NCI-H774 (cell line): Measurements from ENCODE around the gene TMEM101.
"Not testable (repeated sequence)": the region's sequence is repeated elsewhere in the genome, so short reads cannot be mapped to it uniquely, and the experiment has no call there.

ENCODE experiments used
- DNase-seq: peaks from one replicate; lab custom pipeline; 2025; lab: John Stamatoyannopoulos, UW

The TMEM101 gene

GRCh38 chr17:44023545-44024270 lies 8.9 kb upstream of the TMEM101 start:
- no peak for DNase-seq

DNA sequence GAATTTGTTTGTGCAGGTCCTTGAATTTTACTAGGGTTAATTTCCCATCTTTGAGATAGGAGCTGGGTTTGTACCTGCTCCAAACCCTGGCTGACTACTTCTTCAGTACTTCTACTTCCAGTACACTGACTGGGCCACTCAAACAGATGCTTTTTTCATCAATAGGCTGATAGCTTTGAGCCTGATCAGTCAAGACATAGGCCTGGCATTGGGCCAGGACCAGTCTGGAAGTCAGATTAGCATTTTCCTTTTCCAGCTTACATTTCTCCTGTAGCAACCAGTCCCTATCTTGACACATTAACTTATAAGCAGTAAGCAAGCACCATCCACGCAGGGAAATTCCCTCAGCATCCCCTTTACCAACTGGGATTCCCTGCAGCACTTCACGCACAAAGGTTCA lies 7.5 kb upstream of the TMEM101 start:
- DNase-seq = no peak

- DNase-seq = not testable (repeated sequence)
These were observed 6.5 kb upstream of the TMEM101 start for GRCh38 chr17:44021227-44021626.

GRCh38 chr17:44014133-44014436 lies 678 bp downstream of the TMEM101 start:
- DNase-seq = no peak

- no peak for DNase-seq
These were observed 1.9 kb downstream of the TMEM101 start for GRCh38 chr17:44012874-44013273.

GRCh38 chr17:44012391-44012790 lies 2.4 kb downstream of the TMEM101 start:
- no peak for DNase-seq

- DNase-seq = no peak
These were observed 2.9 kb downstream of the TMEM101 start for GRCh38 chr17:44011876-44012275.

DNA sequence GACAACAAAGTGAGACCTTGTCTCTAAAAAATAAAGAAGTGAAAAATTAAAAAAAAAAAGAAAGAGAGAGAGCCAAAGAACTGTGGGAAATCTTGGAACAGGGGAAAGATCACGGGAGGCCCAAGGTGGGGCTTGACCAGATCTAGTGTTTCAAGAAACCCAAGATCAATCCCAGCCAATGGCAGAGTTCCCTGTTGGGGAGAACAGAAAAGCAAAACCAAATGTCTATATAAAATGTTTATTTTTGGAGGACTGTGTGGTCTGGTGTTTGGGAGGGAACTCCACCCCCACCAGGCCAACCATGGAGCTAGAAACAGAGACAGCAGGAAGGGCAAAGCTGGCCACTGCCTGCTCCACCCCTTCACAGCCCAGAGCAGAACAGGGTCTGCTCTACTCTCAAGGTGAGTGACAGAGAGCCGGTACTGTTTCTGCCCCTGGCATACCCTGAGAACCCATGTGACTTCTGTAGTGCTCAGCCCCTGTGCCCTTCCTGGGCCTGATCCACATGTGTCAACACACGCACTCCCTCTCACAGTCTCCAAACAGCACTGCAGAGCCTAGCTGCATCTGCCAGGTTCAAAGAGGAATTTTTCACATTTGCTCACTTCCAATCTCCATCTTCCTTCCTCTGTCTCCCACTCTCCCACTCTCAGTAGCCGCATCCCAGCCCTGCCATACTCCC lies 3.7 kb downstream of the TMEM101 start:
- DNase-seq = no peak

DNA sequence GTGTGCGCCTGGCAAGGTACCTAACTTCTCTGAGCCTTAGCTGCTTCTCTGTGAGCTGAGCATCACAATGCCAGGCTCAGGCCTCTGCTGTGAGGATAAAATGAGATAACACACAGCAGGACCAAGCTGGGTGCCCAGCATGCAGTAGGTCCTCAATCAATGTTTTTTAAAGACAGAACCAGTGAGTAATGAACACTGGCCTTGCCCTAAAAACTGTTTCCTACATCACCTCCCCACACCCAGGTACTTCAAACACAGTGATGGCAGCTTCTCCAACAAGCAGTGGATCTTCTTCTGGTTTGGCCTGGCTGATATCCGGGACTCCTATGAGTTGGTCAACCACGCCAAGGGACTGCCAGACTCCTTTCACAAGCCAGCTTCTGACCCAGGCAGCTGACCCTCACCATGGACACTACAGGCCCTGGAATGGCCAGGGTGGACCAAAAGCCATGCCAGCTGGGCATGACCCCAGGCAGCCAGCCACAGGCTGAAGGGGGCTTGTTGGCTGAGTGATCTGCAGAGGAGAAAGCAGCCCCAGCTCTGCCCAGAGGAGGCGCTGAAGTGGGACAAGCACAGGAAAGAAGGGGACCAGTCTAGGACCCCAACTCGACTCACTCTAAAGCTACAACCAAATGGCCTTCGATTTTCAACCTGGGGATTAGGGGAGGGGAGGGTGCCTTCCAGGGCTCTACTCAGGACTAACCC lies 6.4 kb downstream of the TMEM101 start:
- no peak for DNase-seq

DNA sequence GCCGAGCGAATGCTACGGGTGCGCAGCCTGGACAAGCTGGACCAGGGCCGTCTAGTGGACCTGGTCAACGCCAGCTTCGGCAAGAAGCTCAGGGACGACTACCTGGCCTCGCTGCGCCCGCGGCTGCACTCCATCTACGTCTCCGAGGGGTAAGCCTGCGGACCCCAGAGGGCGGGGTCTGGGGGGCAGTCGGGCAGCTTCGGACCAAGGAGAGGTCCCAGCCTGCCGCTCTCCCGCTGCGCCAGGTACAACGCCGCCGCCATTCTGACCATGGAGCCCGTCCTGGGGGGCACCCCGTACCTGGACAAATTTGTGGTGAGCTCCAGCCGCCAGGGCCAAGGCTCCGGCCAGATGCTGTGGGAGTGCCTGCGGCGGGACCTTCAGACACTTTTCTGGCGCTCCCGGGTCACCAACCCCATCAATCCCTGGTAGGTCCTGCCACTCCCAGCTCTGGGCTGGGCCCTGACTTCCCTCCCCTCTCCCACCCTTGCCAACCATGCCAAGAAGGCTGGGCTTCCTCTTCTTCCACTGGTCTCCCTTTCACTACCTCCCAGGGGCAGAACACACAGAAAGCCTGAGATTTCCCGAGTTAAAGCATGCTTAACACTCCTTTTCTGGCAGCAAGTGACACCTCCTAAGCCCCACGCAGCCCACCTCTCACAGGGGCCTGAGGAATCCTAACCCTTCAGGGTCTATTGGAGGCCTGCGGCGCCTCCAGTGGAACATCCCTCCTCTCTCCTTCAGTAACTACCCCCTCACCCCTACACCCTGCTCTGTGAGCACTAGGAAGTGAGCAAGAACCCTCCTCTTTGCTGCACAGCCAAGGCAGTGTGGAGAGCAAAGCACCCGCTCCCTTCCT lies 7.2 kb downstream of the TMEM101 start:
- no peak for DNase-seq

- peak; percentile 91 for DNase-seq
These were observed 8.0 kb downstream of the TMEM101 start for GRCh38 chr17:44006598-44007345.

- DNase-seq = no peak
These were observed 8.5 kb downstream of the TMEM101 start for GRCh38 chr17:44006272-44006597.

DNA sequence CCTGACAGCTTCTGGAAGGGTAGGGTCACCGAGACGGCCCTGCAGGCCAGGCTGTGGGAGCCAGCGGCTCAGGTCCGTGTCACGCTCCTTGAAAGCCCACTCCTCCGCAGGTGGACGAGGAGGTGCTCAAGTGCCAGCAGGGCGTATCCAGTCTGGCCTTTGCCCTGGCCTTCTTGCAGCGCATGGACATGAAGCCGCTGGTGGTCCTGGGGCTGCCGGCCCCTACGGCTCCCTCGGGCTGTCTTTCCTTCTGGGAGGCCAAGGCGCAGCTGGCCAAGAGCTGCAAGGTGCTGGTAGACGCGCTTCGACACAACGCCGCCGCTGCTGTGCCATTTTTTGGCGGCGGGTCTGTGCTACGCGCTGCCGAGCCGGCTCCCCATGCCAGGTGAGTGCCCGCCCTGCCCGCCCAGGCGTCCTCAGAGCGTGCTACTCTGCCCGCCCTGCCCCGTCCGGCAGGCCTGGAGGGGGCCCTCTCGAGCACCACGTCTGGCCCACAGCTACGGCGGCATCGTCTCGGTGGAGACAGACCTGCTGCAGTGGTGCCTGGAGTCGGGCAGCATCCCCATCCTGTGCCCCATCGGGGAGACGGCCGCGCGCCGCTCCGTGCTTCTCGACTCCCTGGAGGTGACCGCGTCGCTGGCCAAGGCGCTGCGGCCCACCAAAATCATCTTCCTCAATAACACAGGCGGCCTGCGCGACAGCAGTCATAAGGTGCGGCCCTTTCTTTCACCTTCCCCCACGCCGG lies 9.1 kb downstream of the TMEM101 start:
- no peak for DNase-seq

GRCh38 chr17:44004761-44005526 lies 9.8 kb downstream of the TMEM101 start:
- no peak for DNase-seq

GRCh38 chr17:44004077-44004760 lies 10.5 kb downstream of the TMEM101 start, which contains the start of gene NAGS:
TSS of gene NAGS (plus strand) at chr17:44004622. CDS start at chr17:44004664, 42 bp downstream.
- no peak for DNase-seq

- DNase-seq = no peak
These were observed 12.5 kb downstream of the TMEM101 start for GRCh38 chr17:44002141-44002848.

DNA sequence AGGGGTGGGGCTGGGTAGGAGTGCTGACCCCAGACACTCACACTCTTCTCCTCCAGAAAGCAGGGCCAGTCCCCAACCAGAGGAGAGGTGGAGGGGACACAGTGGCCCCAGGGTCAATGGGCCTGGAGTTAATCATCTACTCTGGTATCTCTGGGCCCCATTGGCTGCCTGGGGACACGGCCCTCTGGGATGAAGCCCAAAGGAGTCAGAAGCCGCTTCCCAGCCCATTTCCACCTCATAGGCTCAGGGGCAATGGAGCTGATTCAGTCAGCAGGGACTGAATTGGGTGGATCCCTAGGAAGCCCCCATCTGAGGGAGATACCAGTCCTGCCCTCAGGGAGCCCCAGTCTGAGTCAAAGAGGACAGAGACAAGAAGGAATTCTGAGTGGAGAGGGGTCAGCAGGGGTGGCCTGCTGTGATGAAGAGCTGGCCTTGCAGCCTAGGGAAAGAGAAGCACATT lies 13.3 kb downstream of the TMEM101 start:
- DNase-seq = no peak

DNA sequence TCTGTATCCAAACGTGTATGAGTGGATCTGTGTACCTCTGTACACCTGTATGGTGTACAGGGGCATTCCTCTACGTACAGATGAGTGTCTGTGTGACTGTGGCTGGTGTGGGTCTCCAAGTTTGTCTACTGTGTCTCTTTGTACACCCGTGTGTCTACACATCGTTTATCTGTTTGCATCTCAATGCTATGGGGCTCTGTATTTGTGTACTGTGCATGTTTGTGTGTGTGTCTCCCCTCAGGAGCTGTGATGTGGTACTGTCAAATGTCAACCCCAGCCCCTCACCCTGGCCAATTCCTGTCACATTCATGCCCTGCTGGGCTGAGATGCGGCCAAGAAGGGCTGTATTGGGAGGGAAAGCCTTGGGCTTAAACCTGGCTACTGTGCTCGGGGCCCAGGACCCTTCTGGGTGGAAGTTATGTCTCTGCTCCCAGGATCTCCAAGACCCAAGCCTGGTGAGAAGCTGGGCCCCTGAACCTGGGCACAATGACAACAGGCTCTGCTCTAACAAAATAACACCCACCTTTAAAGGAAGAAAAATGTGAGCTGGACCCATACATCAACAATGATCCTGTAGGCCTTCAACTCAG lies 13.8 kb downstream of the TMEM101 start:
- DNase-seq = no peak
